GM19043 (cell line): Measurements from ENCODE around the gene FNDC7.
"Not testable (repeated sequence)": the region's sequence is repeated elsewhere in the genome, so short reads cannot be mapped to it uniquely, and the experiment has no call there.

Experiments used
- ATAC-seq: cut with Tn5 transposase; IDR thresholded peaks from one replicate; pipeline ENCODE4 v1.9.1; 2021; ENCODE audit warnings: low read depth; ENCODE audit not compliant: unreplicated experiment

The FNDC7 gene

DNA sequence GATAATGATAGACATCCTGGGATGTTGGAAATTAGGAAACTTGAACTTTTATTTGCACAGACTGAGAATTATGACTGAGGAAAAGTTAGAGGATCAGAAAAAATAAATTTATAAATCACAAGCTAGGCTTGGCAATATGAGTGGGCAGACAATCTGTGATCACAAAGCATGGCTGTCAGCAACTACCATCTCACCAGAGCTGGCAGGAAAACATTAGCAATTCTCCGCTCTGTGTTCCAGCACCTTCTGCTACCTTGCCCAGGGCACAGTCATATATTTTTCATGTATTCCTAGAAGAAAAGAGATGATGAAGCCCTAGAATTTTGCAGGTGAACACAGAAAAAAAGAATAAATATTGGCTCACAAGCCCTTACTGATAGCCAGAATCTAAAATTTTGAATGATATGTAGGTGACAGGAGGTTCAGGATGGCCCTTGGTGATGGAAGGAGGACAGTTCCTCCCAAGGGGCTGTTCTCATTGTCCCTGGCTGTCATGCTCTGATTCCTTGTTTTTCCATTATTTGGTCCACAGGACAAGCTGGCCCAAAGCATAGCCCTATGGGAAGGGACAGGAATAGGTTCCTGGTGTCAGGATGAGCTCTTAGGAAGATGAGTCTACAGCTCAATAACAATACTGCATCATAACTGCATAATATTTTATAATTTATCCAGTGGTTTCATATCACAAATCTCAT lies 21.6 kb downstream of the FNDC7 start:
- ATAC-seq, result no peak

- no peak for ATAC-seq
These were observed 29.5 kb downstream of the FNDC7 start for GRCh38 chr1:108742253-108742652.

GRCh38 chr1:108745980-108746381 lies 33.3 kb downstream of the FNDC7 start:
- ATAC-seq, result no peak

- peak; percentile 84 for ATAC-seq
These were observed 33.9 kb downstream of the FNDC7 start, which contains the start of gene STXBP3 for GRCh38 chr1:108746382-108747170. STXBP3 (plus strand) TSS chr1:108746674; CDS start chr1:108746738, 64 bp downstream.

- no peak for ATAC-seq
These were observed 34.6 kb downstream of the FNDC7 start for GRCh38 chr1:108747171-108747850.

- ATAC-seq, result no peak
These were observed 35.2 kb downstream of the FNDC7 start for GRCh38 chr1:108747898-108748297.

- ATAC-seq, result no peak
These were observed 36.4 kb downstream of the FNDC7 start for GRCh38 chr1:108749081-108749480.

DNA sequence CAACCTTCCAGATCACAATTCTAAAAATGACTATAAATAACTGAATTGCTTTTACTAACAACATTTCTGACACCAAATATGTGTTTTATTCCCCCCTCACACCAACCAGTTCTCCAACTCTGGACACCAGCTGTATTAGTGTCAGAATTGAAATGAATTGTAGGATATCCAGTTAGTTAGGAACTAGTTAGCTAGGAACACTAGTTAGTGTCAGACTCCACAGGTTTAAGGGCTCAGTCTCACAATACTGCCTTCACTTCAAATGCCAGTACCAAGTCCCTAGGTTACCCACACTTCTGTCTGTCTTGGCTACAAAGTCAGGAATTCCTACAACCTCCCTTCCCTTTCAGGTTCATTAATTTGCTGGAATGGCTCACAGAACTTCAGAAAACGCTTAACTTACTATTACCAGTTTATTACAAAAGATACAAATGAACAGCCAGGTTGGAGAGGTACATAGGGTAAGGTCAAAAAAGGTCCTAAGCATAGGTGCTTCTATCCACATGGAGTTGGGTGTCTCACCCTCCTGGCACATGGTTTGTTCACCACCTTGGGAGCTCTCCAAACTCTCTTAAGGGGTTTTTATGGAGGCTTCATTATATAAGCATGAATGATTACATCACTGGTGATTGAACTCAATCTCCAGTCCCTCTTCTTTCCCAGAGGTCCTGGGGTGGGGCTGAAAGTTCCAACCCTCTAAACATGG lies 37.9 kb downstream of the FNDC7 start:
- ATAC-seq, result no peak

- ATAC-seq, result no peak
These were observed 40.7 kb downstream of the FNDC7 start for GRCh38 chr1:108753363-108753762.

GRCh38 chr1:108758796-108759195 lies 46.1 kb downstream of the FNDC7 start:
- ATAC-seq, result no peak

DNA sequence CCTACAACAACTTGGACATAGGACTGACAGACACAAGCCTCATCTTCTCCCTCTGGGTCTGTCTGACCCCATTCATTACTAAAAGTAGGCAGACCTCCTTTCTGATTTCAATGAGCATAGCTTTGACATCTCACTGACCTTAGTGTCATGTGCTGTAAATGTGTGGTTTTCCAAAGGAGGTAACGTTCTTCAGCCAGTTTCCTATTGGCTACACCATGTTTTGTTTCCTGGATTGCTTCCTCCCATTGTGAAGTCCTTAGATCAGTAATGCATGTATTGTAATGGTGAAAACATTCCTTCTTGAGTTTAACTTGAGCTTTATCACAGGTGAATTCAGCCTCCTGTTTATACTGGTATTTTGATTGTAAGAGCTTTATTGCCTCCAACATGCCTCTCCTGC lies 54.4 kb downstream of the FNDC7 start:
- no peak for ATAC-seq

DNA sequence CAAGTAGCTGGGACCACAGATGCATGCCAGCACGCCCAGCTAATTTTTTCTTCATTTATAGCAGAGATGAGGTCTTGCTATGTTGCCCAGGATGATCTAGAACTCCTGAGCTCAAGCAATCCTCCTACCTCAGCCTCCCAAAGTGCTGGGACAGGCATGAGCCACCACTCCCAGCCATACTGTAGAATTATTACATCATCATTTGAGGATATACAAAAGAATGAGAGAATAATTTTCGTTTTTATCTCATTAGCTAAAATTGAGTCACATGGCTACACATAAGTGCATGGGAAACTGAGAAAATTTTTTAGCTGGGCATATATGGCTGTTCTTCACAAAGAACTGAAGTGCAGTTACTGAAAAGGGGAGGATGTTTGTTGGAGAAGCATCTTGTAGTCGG lies 55.0 kb downstream of the FNDC7 start:
- no peak for ATAC-seq

DNA sequence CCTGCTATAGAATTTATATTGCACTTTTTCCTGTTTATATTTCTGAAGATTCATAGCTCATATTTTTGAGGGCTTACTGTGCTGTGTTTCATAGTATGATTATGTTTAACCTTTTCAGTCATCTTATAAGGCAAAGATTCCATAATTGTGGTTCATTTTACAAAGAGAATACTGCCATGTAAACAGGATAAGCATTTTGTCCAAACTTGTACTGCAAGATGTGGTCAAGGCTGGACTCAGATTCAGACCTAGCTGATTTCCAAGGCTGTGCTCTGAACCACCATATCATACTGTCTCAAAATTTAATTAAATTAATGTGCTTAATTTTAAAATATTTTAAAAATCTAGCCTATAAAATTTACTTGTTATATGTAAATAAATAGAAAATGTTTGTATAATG lies 65.1 kb downstream of the FNDC7 start:
- ATAC-seq, result no peak

- ATAC-seq, result no peak
These were observed 66.7 kb downstream of the FNDC7 start for GRCh38 chr1:108779455-108779854.

DNA sequence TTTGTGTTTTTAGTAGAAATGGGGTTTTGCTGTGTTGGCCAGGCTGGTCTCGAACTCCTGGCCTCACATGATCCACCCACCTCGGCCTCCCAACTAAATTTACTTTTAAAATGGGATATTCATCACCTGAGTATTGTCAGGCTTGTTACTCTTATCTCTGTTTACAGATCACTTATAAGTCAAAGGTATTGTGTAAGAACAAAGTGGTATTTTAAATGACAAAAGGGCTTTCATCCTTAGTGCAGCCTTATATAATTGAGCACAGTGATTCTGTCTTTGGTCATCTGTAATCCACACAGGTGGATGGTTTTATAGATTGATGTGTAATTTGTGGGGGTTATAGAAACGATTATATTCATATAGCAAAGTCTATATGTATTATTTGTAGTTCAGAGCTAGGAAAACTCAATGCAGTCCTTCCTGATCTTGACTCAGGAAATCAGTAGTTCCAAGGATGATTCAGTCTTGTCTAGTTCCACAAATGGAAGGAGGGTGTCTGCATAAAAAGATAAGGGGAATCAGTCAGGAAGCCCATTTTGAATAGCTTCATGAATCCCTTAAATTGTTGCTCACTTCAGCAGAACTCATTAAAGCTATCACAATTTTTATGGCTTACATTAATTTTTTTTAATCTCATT lies 68.3 kb downstream of the FNDC7 start:
- ATAC-seq, result no peak

DNA sequence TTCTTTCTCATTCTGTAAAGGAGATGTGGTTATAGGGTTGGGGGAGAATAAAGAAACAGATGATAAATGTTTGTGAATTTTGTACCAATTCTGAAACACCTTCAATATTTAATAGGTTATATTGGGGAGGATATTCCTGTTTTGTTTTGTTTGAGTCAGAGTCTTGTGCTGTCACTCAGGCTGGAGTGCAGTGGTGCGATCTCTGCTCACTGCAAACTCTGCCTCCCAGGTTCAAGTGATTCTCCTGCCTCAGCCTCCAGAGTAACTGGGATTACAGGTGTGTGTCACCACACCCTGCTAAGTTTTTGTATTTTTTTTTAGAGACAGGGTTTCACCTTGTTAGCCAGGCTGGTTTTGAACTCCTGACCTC lies 68.9 kb downstream of the FNDC7 start:
- not testable (repeated sequence) for ATAC-seq

DNA sequence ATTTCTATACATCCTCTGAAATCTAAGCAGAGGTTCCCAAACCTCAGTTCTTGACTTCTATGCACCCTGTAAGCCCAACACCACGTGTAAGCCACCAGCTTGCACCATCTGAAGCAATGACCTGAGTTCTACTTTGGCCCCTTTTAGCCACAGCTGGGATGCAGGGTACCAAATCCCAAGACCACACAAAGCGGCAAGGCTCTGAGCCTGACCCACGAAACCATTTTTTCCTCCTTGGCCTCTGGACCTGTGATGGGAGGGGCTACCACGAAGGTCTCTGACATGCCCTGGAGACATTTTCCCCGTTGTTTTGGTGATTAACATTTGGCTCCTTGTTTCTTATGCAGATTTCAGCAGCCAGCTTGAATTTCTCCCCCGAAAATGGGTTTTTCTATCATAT lies 72.6 kb downstream of the FNDC7 start:
- ATAC-seq, result no peak

DNA sequence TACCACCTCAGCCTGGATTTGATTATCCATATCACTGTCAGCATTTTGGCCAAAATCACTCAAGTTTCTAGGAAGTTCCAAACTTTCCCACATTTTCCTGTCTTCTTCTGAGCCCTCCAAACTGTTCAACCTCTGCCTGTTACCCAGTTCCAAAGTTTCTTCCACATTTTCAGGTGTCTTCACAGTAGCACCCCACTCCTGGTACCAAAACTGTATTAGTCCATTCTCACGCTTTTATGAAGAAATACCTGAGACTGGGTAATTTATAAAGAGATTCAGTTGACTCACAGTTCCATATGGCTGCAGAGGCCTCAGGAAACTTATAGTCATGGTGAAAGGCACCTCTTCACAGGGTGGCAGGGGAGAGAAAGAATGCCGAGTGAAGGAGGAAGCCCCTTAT lies 73.2 kb downstream of the FNDC7 start:
- ATAC-seq, result no peak

DNA sequence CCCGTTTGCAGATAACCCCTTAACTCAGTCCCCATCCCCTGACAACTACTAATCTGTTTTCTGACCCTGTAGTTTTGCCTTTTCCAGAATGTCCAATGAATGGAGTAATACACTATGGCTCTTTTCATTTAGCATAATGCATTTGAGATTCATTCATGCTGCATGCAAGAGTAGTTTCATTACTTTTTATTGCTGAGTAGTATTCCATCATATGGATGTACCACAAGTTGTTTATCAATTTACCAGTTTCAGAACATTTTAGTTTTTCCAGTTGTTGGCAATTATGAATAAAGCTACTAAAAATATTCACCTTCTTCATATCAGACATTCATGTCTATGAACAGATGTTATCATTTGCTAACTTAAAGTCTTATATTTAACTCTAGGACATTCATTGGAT lies 79.1 kb downstream of the FNDC7 start:
- no peak for ATAC-seq
